ENCODE results near the gene RAB9A. TPM values are rescaled to one million over a fixed set of nuclear protein-coding genes. Genes with fewer than 3 reads are reported as not detected.

The RAB9A gene
- total RNA-seq, 4 donors from 2014 or later: 29.5 to 47.0 (median 36.0) TPM

DNA sequence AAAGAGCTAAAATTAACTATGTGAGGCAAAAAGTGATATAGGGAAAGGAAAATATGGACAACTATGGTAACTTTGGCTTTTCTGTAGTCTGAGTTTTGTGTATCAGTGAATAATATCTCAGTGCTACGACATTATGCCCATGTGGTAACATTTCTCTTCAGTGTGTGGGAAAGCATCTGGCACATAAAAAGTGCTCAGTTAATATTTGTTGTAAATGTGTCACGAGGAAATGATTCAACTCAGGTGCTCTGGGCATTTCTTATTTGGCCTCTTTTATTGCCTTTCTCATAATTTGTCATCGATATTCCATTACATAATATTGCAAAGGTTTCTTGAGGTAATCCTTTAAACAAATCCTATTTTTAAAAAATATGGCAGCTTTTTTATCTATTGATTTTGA is 63.2 kb downstream of the RAB9A start:
- WGBS, 2 donors: 96 to 98% methylated on average over 3 of the region's 3 CpGs
- H3K27ac ChIP-seq: no peak overlapping the region
- H3K9me3 ChIP-seq: no peaks in the 10 kb centered on the region
- no peak overlapping the region for H3K4me3 ChIP-seq (replicated peaks in 1 of 3)
- H3K27me3 ChIP-seq: no peaks in the 10 kb centered on the region
- no peak for TF ChIP-seq POLR2A (IDR thresholded peaks at IDR 0.05)
- TF ChIP-seq, protein P1, sequence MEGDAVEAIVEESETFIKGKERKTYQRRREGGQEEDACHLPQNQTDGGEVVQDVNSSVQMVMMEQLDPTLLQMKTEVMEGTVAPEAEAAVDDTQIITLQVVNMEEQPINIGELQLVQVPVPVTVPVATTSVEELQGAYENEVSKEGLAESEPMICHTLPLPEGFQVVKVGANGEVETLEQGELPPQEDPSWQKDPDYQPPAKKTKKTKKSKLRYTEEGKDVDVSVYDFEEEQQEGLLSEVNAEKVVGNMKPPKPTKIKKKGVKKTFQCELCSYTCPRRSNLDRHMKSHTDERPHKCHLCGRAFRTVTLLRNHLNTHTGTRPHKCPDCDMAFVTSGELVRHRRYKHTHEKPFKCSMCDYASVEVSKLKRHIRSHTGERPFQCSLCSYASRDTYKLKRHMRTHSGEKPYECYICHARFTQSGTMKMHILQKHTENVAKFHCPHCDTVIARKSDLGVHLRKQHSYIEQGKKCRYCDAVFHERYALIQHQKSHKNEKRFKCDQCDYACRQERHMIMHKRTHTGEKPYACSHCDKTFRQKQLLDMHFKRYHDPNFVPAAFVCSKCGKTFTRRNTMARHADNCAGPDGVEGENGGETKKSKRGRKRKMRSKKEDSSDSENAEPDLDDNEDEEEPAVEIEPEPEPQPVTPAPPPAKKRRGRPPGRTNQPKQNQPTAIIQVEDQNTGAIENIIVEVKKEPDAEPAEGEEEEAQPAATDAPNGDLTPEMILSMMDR (IDR thresholded peaks at IDR 0.05): no peak
- DNase-seq: no peak
- intact Hi-C loops (cut with DNase I): no loop called here
- H3K36me3 ChIP-seq: peaks cover 0 to 12% of the 10 kb centered on the region in 2 donors
- H3K4me1 ChIP-seq: no peaks in the 10 kb centered on the region

DNA sequence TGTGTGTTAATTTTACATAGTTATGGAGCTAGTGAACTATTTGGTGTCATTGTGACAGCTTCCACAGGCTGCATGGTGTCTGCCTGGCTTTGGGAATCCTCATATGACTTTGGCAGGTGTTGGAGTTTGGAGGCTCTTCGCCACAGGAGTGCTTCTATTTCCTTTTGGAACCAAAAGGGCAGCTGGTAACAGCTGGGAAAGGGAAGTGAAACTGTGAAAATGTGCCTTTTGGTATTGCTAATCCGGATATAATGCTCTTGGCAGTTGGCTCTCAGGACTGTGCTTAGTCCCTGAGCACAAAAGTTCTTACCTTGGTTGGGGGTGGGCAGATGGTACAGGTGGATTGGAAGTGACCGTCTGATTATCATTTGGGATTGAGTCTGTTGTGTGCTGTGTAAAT is 63.7 kb downstream of the RAB9A start:
- WGBS, 2 donors: 75 to 87% methylated on average over 3 of the region's 3 CpGs
- Histone ChIP-seq H3K4me3 (replicated peaks in 1 of 3) (no peak overlapping the region), H3K27ac (no peak overlapping the region), H3K36me3 (peaks cover 0 to 12% of the 10 kb centered on the region in 2 donors), H3K4me1 (no peaks in the 10 kb centered on the region), H3K27me3 (no peaks in the 10 kb centered on the region), H3K9me3 (no peaks in the 10 kb centered on the region)
- intact Hi-C loops (cut with DNase I): no loop called here
- DNase-seq: no peak
- TF ChIP-seq, protein P1 (IDR thresholded peaks at IDR 0.05): no peak
- TF ChIP-seq POLR2A (IDR thresholded peaks at IDR 0.05): no peak

GRCh38 chrX:13754765-13755164 is 65.8 kb downstream of the RAB9A start:
- Histone ChIP-seq H3K27me3 (no peaks in the 10 kb centered on the region), H3K27ac (no peak overlapping the region), H3K36me3 (peaks cover 0 to 23% of the 10 kb centered on the region in 2 donors), H3K9me3 (no peaks in the 10 kb centered on the region), H3K4me1 (no peaks in the 10 kb centered on the region), H3K4me3 (replicated peaks in 1 of 3) (no peak overlapping the region)
- intact Hi-C loops (cut with DNase I): no loop called here
- 82 to 100% methylated on average over 1 of the region's 1 CpG for WGBS, 2 donors
- TF ChIP-seq, protein P1 (IDR thresholded peaks at IDR 0.05): no peak
- no peak for TF ChIP-seq POLR2A (IDR thresholded peaks at IDR 0.05)
- DNase-seq: no peak

GRCh38 chrX:13755254-13755653 is 66.3 kb downstream of the RAB9A start:
- Histone ChIP-seq H3K27ac (no peak overlapping the region), H3K27me3 (no peaks in the 10 kb centered on the region), H3K9me3 (no peaks in the 10 kb centered on the region), H3K4me1 (no peaks in the 10 kb centered on the region), H3K4me3 (replicated peaks in 1 of 3) (no peak overlapping the region), H3K36me3 (peaks cover 0 to 23% of the 10 kb centered on the region in 2 donors)
- intact Hi-C loops (cut with DNase I): no loop called here
- no peak for DNase-seq
- WGBS, 2 donors: 88 to 89% methylated on average over 1 of the region's 1 CpG
- TF ChIP-seq, protein P1 (IDR thresholded peaks at IDR 0.05): no peak
- TF ChIP-seq POLR2A (IDR thresholded peaks at IDR 0.05): no peak

GRCh38 chrX:13756381-13756780 is 67.5 kb downstream of the RAB9A start:
- Histone ChIP-seq H3K36me3 (peaks cover 8 to 28% of the 10 kb centered on the region in 2 donors), H3K27me3 (no peaks in the 10 kb centered on the region), H3K9me3 (no peaks in the 10 kb centered on the region), H3K4me1 (no peaks in the 10 kb centered on the region), H3K4me3 (replicated peaks in 1 of 3) (no peak overlapping the region), H3K27ac (no peak overlapping the region)
- 95 to 98% methylated on average over 4 of the region's 4 CpGs for WGBS, 2 donors
- TF ChIP-seq POLR2A (IDR thresholded peaks at IDR 0.05): no peak
- TF ChIP-seq, protein P1 (IDR thresholded peaks at IDR 0.05): no peak
- DNase-seq: no peak
- intact Hi-C loops (cut with DNase I): no loop called here

All from thyroid gland (tissue), 4 donors.